T47D (cell line): ENCODE data around the gene PDAP1.
"Not testable (repeated sequence)": the region's sequence is repeated elsewhere in the genome, so short reads cannot be mapped to it uniquely, and the experiment has no call there.

Source experiments
- DNase-seq, 2 experiments: peaks; one replicate each; pipeline versions ENCODE4 v3.0.0 to v3.0.0-alpha.2; 2011 to 2012; ENCODE audit warnings: low read depth in 1 of 2, low spot score in 1 of 2
- JUND ChIP-seq: IDR thresholded peaks from 2 replicates; pipeline ENCODE4 v1.6.1; 2012; ENCODE audit warnings: low read depth
- in situ Hi-C: cut with HindIII; loops from 2 replicates; pipeline ENCODE4 v1.10.0; 2016; ENCODE audit warnings: low sequenced_read_pairs, low pct_unique_long_range_greater_than_20kb

PDAP1 gene

DNA sequence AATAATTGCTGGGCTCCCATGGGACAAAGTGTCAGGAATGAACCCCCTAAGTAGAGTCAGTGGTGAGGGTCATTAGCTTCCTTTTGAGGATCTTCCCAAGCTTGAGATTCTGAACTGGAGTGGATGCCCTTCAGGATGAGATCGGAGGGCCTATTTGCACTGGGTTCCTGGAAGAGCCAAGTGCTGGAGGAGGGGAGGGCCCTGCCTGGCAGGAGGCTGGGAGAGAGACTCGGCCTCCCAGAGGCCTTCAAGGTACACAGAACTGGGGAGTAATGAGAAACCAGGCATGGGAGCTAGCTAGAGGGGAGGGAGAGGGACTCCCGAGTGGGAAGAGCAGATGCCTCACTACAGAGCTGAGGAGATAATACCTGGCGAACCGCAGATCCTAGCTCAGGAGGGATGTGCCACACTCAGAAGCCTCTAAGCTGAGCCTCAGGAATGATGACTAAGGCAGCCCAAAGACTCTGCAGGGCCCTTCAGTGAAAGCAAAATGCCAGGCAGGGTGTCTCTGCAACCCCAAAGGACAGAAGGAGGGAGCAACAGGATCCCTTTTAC, 9.4 kb downstream of the PDAP1 start:
- in situ Hi-C loops: no loop called here
- no peak for DNase-seq
- no peak for TF ChIP-seq JUND

DNA sequence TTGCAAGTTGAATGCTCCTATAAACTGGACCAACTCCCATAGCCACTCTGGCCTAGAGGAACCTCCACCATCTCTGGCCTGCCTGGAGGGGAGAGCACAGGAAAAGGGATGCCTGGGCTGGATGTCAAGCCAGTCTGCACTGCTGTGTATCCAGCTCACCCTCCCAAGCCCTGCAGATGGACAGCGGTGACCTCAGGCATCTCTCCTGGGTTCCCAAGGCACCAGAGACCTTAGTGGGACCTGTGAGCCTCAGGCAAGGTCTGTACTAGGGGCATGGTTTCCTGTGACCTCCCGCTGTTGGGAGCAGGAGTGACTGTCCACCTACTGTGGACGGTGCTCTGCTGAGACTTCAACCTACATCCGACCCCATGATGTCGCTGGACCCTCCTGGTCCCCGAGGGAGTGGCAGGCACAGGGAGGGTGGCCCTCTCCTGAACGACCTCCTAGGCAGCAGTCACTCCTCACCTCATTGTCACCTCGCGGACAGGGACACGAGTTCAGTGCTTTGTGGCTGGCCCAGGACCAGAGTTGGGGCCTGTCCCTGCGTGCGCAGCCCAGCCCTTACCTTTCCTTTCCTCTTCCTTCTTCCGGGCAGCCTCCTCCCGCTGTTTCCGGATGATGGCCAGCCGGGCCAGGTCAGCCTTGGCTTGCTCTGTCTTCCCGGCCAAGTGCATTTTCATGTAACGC, 11.0 kb downstream of the PDAP1 start:
- in situ Hi-C loops: no loop called here
- no peak for DNase-seq

DNA sequence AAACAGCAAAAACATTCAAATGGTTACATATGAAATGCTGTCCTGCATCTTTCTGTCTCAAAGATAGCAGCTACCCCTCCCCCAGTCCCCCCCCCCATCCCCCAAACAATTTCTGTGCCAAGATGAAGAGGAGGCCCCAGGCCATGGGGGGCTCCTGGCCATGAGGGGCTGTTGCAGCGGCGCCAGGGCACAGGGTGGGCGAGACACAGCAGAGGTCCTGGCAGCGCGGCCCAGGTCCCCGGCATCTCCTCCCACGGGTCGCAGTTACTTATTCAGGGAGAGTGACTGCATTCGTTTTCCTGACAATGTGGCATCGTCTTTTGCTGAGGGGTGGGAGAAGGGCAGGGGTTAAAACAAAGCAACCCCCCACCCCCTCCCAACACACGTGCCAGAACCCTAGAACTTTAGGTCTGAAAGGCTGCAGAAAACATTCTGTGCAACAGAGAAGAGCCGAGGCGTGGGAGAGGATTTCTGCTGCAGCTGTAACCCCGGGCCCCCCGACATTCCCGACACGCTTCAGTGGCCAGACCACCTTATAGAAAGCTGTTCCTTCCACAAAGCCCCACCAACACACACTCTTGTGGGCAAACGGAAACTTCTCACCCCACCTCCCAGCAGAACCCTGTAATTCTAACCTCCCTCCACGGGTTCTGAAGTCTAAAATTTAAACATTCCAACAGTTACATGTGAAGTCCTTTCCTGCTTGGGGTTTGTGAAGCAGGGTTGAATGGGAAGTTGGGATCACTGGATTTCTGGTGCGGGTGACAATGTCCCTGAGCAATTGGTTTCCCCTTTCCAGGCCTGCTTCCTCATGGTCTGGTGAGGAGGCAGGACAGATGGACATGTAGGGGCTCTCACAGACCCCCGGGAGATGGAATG, 11.7 kb downstream of the PDAP1 start:
- in situ Hi-C loops: no loop called here

More for the DNA sequence above, 11.0 kb downstream of the PDAP1 start:
- TF ChIP-seq JUND: no peak

DNA sequence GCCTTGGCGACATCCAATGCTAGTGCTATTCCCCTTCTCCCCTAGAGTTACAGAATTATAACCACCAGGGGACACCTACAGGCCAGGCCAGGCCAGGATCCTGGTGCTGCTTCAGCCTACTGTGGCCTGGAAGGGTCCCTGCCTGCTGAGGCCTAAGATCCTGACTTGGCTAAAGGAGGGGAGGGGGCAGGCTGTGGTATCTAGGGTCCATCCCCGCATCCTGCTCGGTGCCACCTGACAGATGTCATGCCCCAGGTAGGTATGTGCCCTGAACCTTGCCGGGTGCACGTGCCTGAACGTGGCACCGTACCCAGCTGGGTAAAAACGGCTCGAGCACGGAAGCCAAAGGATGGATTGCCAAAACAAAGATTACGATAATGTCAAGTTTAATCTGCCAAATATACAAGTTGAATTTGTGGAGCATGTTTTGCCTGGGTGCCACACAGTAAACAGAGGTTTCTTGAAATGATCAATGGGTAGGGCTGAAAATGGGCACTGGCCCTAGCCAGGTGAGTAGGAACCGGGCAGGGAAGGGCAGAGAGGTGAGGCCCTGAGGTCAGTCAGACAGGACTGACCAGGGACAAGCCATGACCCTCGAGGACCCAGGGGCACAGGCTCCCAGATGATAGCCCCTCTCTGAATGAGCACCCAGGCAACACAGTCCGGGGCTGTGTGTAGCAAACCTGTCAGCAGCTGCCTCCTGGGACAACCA, 12.6 kb downstream of the PDAP1 start:
- DNase-seq: no peak
- TF ChIP-seq JUND: no peak
- in situ Hi-C loops: no loop called here

More for the DNA sequence above, 11.7 kb downstream of the PDAP1 start:
- no peak for TF ChIP-seq JUND
- no peak for DNase-seq

- in situ Hi-C loops: no loop called here
- no peak for TF ChIP-seq JUND
- DNase-seq: no peak
Observed at GRCh38 chr7:99394188-99394502, 14.3 kb downstream of the PDAP1 start.

DNA sequence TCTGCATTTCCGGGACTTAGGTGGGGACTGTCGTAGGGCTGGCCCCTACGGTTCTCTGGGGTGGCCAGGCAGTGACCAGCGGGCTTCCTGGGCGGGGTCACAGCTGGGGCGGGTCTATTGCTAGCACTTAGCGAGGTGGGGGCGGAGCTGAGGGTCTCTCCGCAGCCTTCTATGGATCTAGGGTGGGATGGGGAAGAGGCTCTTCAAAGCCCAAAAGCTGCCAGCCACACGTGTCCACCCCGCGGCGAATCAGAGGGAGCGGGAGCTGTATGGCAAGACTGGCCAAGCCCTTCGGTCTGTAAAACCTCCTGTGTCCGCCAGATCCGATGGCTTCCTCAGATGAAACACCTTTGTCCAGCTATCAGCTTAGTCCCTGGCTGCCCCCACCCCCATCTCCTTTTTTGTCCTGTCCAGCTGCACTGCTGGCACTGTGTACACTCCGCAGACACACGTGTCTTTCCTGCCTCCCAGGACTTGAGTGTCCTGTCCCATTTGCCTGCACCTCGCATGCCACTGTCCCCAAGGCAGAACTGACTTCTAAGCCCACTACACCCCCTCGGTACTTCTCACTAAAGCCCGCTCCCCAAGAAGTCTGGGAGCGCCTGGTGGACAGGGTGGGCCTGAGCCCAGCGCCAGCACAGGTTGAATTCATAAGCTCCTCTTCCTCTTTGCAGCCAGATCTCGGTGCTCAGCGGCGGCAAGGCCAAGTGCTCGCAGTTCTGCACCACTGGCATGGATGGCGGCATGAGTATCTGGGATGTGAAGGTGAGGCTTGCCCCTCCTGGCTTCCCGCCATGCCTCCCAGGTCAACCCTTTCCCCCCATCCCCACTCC, 14.8 kb downstream of the PDAP1 start:
- no peak for DNase-seq
- no peak for TF ChIP-seq JUND
- in situ Hi-C loops: no loop called here

DNA sequence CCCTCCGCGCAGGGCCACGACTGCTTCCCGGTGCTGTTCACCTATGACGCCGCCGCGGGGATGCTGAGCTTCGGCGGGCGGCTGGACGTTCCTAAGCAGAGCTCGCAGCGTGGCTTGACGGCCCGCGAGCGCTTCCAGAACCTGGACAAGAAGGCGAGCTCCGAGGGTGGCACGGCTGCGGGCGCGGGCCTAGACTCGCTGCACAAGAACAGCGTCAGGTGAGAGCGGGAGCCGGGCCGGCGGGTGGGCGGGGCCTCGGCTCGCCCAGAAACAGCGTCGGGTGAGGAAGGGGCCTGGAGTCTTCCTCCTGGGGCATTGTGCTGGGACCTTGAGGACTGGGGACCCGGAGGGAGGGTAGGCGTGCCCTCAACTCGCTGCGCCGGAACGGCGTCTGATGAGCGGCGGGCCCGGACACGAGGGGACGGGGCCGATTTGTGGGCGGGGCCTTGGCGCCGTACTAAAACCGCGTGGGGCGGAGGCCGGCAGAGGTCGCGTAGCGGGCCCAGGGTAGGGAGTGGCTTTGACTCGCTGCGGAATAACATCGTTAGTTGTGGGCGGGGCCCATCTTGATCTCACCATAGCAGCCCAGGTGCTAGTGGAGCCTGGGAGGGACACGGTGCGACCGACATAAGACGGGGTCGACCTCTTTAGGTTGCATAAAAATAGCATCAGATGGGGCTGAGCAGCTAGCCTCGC, 15.6 kb downstream of the PDAP1 start:
- no peak for TF ChIP-seq JUND
- no peak for DNase-seq
- in situ Hi-C loops: no loop called here

GRCh38 chr7:99392046-99392445, 16.4 kb downstream of the PDAP1 start:
- no peak for DNase-seq
- no peak for TF ChIP-seq JUND
- in situ Hi-C loops: no loop called here

DNA sequence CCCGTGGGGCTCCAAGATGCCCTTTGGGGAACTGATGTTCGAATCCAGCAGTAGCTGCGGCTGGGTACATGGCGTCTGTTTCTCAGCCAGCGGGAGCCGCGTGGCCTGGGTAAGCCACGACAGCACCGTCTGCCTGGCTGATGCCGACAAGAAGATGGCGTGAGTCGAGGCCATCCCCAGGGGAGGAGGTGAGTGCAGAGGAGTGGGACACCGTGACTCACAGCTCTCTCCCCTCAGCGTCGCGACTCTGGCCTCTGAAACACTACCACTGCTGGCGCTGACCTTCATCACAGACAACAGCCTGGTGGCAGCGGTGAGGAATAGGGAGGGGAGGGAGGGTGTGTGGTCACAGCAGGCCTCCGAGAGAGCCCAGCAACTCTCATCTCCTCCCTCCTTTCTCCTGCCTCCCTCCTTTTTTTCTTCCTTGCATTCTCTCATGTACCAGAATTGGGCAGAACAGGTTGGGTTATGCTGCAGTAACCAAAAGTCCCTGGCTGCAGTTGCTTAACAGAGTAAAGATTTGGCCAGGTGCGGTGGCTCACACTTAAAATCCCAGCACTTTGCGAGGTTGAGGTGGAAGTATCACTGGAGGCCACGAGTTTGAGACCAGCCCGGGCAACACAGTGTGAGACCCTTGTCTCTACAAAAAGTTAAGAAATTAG, 17.3 kb downstream of the PDAP1 start:
- DNase-seq: no peak
- no peak for TF ChIP-seq JUND
- in situ Hi-C loops: no loop called here

- DNase-seq: no peak
- in situ Hi-C loops: no loop called here
- TF ChIP-seq JUND: no peak
Observed at GRCh38 chr7:99389772-99390171, 18.6 kb downstream of the PDAP1 start.

DNA sequence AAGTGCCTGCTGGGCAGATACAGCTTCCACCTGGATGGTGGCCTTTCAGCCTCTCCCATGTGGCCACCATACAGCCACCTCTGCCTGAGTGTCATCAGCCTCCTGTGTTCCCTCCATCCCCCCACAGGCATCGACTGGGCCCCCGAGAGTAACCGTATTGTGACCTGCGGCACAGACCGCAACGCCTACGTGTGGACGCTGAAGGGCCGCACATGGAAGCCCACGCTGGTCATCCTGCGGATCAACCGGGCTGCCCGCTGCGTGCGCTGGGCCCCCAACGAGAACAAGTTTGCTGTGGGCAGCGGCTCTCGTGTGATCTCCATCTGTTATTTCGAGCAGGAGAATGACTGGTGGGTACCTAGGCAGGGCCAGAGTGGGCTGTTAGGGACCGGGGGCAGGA, 20.5 kb downstream of the PDAP1 start:
- DNase-seq: no peak
- TF ChIP-seq JUND: no peak
- in situ Hi-C loops: no loop called here

DNA sequence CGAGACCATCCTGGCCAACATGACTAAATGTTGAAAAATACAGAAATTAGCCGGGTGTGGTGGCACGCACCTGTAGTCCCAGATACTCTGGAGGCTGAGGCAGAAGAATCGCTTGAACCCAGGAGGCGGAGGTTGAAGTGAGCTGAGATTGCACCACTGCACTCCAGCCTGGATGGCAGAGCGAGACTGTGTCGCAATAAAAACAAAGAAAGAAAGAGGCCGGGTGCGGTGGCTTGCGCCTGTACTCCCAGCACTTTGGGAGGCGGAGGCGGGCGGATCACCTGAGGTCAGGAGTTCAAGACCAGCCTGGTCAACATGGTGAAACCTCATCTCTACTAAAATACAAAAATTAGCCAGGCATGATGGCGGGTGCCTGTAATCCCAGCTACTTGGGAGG, 21.2 kb downstream of the PDAP1 start:
- DNase-seq, in situ Hi-C loops: not testable (repeated sequence)
